ENCODE data around the gene KDM5B.

- TF ChIP-seq POLR2A (IDR thresholded peaks at IDR 0.05; ENCODE audit: low read length) (no peak), GATA1 (IDR thresholded peaks at IDR 0.05; ENCODE audit: low read depth, low read length) (no peak)
Observed at GRCh38 chr1:202706851-202707250, 101.4 kb downstream of the KDM5B start.
